Stimulated activated CD8-positive, alpha-beta memory T cell treated with anti-CD3 and anti-CD28 coated beads, Interleukin-7, amount 100 ng/mL, for 4 hours (primary cell): ENCODE results near the gene SLC35B1.
"Not testable (repeated sequence)": the region's sequence is repeated elsewhere in the genome, so short reads cannot be mapped to it uniquely, and the experiment has no call there.

Experiments
- DNase-seq, 2 donors: peaks; one replicate each; pipeline ENCODE4 v3.0.0-alpha.2; 2020; ENCODE audit warnings: low read depth in 2 of 2

The SLC35B1 gene

DNA sequence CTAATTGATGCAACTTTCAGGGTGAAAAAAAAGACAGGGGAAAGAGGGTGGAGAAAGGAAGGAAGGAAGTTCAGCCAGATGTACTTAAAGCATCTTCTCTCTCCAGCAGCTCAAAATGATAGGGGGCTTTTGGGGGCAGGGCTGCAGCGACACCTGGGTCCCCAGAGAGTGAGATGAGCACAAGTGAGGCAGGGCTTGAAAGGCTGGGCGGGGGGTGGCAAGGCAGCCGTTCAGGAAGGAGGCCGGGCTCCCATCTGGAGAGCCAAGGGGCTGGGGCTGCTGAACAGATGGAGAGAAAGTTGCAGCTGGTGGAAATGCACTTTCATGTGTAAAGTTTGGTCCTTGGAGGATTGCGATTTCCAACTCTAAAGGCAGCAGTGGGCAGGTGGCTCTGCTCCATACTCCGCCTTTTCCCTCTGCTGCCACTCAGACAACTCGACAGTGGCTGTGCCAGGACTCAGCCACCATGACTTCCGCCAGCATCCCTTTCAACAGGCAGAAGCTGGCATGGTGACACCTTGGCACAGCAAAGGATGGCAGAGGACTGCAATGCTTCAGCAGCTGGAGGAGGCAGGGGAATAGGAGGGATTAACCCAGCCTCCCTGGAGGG, 7.7 kb downstream of the SLC35B1 start:
- DNase-seq: no peak

DNA sequence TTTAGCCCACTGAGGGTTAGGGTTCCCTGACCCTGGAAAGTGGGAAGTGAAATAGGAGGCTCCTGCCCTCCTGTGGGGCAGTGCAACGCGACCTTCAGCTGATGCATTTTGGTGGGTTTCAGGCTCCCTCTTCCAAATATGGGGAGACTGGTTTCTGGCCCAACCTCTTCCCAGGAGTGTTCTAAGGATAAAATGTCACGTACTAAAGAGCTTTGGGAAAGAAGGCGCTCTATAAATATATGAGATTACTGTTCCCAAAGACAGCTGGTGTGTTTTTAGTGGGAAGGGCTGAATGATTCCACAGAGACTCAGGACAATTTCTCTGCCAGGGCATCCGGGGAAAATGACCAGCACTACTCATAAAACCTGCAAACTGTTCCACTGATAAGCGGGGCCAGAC, 9.8 kb downstream of the SLC35B1 start:
- no peak for DNase-seq

DNA sequence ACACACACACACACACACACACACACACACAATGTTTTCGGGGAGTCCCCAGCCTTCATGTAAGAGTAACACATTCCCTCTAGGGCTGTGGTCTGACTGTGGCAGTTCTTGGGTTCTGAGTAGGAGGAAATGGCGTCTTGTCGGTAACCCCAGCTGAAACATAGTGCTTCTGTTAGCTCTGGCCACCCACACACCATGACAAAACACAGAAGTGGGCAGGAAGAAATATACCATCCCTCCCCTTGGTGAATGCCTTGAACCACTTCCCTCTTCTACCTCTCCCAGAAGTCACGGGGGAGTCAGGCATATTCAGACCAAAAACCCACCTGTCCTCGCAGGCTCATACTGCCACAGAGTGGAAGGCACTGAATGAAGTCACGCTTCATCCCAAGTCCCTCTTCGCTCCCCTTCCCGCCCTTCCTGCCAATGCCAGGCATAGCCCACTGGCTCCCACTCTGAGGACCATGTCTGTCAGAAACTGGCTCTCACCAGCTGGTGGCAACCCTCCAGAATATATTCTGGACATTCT, 11.5 kb downstream of the SLC35B1 start:
- DNase-seq: peak; percentile 69 to 79

DNA sequence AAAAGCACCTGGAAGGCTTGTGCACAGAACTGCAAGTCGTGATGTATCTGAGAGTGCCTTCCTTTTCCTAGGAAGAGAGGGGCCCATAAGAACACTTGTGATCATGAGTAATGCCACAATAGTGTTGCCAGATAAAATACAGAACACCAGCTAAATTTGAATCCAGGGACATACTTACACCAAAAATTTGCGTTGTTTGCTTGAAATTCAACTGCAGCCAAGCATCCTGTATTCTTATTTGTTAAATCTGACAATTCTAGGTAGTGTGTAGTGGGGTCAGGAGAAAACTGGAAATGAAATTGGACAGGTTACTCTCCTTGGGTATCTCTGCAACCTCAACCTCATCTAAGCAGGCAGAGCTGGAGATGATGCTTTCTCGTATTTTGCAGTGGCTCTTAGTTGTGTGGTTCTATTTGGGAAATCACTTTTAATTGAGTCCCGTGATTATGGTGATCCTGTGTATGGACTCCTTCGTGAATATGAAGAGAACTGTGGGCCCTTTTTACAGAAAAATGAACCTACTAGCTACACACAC, 12.0 kb downstream of the SLC35B1 start:
- DNase-seq: no peak

DNA sequence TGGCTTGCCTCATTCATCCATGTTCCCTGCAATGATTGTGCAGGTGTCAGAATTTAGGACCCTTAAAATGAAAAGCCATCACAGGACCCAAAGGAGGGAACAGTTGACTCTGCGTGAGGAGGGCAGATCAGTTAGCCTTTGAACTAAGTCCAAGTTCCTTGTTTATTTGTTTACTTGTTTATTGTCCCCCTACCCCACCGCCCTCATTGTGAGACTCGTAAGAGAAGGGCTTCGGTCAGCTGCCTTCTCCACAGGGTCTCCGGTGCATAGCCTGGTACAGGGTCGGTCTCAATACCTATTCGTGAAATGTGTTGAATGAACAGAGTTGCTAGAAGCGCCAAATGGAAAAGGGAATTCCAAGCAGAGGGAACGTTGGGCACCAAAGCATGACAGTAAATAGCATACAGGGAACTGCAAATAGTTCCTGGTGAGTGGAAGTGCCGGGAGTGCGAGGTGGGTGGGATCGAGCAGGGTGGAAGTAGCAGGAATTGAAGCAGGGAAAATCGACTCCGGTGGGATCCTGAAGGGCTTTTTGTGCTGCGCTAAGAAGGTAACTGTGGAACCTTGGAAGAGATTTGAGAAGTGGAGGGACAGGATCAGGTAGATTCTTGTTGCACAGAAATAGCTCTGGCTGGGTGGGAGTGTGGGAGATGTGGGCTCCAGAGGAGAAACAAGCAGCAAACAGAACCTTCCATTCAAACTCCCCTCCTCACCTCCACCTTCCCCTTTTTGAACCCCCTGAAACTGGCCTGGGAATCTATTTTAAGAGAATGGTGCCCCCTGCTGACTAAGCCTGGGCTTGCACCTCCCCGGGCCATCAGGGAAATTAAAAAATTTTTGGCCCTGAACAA, 12.7 kb downstream of the SLC35B1 start:
- DNase-seq: peak; percentile 37 to 41

DNA sequence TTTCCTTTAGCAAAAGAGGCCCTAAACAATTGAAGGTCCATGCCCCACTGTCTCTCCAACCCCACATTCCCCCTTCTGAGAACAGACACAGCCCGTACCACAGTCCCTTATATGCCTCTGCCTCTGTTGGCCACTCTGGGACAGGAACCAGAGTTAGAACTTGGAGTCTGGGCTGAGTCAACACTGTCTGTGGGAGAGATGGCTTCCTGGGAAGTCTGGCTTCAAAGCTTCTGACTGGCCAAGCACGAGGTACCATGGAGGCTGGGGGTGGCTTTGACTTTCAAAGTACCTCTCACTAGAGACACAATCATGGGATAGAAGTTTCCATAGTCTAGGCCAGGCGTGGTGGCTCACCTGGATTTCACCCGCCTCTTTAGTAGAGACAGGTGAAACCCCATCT, 15.0 kb downstream of the SLC35B1 start:
- DNase-seq: no peak

DNA sequence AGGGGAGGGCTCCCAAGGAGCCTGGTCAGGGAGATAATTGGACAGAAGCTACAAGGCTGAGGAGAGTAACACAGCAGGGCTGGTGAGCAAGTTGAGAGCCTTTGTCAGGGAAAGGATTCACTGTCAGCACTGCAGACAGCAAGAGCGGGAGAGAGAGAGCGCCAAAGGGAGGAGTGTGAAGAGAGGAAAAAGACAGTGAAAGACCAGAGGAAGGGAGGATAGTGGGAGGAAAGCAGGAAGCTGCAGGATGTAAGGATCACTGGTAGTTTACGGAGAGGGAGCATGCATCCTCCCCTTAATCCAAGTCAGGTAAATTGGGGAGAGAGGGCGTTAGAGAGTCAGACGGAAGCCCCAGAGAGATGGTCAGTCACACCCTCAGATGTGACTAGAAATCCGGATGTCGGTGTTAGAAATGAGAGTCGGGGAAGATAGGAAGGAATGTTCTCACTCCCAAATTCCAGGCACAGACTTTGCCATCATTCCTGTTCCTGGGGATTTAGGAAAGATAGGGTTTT, 16.0 kb downstream of the SLC35B1 start:
- DNase-seq: no peak

DNA sequence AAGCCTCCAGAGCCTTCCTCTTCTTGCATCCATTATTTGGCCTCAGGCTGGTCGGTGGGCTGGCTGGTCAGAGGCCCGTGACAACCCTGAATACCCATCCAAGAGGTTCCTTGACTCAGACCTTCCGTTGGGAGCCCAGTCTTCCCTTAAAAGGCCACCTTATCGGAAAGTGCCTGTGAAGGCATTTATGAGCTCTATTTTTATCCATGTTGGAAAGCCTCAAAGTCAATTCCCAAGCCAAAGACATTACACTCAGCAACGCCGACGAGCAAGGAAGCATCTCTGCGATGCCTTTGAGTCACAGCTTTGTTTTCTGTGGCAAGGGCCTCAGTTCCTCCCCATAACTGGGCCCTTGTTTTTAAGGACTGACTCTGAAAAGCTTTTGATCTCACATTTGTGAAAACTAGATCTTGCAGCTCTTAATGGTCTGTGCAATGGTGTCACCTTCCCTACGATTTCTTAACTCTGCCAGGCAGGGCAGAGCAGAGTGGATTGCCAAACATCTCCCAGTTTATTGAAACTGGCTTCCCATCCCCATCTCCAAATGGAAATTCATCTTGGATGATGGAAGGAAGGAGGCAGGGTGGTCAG, 16.6 kb downstream of the SLC35B1 start:
- no peak for DNase-seq

DNA sequence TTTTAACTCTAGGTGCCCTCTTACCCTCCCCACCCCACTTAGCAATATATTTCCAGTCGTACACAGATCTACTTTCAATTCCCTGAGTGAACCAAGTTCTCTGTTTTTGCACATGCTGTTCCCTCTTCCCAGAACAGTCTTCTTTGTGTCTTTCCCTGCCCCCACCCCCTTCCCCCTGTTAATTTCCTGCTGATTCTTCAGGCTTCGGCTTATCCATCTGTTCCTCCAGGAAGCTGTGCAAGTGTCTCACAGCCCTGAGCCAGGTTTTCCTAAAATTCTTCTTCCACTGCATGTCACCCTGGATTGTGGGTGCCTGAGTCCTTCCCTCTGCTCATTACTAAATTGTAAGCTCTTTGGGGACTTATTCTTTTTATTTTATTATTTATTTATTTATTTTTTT, 17.5 kb downstream of the SLC35B1 start:
- no peak for DNase-seq

DNA sequence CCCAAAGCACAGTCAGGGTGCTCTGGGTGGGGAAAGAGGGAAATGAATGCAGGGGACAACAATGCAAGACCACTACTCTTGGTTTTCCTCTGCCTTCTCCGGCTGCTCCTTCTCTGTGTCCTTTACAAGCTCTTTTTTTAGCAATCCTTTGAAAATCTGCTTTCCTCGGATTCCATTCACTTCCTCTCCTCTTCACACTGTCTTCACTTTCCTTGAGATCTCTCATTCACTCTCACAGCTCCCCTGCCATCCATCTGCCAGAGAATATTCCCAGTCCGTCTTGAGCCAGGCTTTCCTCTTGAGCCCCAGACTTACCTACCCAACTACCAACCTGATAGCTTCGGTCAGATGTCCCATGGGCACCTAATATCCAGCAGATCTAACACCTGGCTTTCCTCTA, 18.9 kb downstream of the SLC35B1 start:
- no peak for DNase-seq

DNA sequence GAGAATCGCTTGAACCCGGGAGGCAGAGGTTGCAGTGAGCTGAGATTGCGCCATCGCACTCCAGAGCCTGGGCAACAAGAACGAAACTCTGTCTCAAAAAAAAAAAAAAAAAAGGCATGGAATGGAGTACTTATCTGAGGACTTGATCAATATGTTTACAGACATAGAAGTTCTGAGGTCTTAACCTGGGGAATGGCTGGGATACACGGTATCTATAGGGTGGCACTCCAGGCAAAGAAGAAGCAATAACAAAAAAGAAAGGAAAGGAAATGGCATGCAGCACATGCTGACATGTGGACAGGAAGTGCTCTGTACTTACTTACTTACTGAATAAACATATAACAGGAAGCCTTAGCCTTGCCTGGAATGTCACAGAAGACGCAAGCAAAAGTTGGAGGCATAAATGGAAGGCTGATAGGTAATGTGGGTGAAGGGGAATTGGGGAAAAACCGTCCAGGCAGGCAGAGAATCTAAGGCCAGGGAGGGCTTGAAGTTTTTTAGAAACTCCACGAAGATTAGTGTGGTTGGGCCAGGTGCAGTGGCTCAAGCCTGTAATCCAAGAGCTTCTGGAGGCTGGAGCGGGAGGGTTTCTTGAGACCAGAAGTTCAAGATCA, 19.8 kb downstream of the SLC35B1 start:
- DNase-seq: no peak

DNA sequence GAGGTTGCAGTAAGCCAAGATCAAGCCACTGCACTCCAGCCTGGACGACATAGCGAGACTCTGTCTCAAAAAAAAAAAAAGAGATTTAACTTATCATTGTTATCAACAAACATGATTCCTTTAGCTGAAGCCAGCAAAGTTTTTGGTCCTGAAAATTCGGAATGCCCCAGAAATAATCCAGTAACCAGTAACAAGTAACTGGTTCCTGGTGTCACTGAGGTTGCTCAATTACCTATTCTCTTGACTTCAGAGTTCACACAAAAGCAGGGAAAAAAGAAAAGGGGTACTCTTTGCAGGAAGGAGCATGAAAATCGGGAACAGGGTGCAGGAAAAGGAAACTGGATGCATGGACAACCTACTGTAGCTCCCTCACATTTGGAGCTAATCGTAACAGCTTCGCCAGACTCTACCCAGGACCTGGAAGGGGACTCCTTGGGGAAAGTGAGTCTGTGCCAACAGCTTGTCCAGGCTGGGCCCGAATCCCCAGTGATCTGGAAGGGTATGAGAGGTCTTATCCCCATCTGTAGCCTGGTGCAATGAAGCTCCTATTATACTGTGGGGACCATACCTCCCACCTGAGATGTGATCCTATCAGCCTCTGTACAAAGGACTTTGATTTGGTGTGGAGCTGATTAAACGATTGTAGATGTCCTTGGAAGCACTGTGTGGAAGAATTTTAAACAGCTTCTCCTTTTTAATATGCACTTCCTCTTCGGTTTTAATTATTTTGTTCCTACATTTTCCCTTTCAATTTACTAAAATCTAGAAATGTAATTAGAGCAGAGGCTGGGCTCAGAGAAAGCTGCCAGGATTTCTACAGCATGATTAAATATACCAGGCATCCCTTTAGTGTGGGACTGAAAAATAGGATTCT, 26.4 kb downstream of the SLC35B1 start:
- DNase-seq: no peak

DNA sequence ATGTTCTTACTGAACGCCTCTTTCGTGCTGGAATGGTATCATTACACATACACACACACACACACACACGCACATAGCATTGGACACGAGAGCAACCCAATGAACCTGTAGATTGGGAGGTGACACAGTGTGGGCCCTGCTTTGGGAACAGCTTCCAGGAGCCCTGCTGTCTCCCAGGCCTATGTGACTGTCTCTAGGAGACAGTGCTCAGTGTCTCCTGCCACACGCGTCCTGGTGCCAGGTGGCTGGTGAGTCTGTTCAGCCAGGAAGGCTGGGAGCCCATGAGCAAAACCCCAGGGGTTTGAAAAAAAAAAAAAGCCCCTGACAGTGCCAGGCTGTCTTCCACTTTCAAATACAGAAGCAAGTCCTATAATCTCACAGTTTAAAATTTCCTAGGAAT, 27.4 kb downstream of the SLC35B1 start:
- DNase-seq: no peak

DNA sequence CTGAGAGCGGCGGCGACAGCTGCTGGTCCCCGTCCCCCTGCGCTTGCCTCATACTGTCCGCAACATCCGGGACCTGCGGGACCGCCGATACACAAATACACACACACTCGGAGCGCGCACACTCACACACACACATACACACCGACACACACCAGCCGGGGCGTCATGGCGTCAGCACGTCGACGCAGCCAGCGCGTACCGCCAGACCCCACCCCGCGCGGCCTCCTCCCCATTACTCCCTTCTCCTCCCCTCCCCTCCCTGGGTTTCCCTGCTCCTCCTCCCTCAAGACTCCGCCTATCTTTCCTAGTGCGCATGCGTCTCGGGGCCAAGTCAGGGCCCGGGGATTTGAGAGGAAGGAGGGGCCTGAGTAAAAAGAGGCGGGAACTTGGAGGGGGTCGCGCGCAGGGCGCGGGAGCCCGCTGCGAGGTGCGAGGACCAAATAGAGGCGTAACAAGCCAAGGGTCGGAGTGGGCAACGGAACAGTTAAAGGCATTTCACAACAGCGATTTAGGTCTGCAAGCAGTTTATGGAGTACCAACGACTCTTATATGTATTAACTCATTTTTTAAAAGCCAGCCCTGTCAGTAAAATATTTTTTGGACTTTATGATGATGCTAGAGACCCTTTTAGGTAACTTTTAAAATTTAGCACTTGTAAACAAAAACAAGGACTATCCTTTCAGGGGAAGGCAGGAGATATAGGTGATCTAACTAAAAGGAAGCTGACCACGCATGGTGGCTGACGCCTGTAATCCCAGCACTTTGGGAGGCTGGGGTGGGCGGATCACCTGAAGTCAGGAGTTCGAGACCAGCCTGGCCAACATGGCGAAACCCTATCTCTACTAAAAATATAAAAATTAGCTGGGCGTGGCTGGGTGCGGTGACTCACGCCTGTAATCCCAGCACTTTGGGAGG, 29.6 kb downstream of the SLC35B1 start, which contains the start of gene SPOP:
TSS of gene SPOP (minus strand) at position 165 of the 915 bp plus-strand sequence. CDS start 55,287 bp downstream, outside the sequence.
- DNase-seq: peak; percentile 98 to 99

DNA sequence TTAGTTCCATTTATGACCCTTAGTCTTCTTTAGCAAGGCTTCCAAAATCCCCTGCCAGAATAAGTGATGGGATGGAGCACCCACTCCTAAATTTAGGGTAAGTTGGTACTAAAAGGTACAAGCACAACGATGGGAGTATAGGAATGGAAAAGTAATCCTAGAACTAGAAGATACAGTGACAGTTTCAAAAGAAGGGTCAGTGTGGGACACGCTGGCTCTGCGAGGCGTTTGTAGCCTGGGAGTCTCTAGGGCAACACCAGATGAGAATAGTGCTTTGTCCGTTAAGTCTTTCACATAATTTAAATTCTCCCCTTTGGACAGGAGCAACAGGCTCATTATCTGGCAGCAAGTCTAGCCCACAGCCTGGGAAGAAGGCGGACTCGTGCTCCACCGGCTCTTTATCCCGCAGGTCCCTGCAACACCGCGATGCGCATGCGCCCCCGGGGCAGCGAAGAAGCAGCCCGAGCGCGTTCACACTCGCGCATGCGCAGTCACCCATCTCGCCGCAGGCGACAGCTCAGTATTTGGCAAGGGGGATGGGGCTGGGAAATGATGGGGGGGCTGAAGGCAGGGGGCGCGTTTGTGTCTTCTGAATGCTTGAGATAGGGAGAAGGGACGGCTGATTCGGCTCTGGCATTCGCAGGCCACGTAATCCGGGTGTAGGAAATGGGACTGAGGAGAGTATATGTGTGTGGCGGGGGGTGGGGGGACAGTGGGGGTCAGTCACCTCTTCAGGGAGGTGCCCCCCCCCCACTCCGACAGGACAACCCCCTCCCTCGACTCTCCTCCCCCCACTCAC, 30.4 kb downstream of the SLC35B1 start:
- DNase-seq: peak; percentile 93 to 97

DNA sequence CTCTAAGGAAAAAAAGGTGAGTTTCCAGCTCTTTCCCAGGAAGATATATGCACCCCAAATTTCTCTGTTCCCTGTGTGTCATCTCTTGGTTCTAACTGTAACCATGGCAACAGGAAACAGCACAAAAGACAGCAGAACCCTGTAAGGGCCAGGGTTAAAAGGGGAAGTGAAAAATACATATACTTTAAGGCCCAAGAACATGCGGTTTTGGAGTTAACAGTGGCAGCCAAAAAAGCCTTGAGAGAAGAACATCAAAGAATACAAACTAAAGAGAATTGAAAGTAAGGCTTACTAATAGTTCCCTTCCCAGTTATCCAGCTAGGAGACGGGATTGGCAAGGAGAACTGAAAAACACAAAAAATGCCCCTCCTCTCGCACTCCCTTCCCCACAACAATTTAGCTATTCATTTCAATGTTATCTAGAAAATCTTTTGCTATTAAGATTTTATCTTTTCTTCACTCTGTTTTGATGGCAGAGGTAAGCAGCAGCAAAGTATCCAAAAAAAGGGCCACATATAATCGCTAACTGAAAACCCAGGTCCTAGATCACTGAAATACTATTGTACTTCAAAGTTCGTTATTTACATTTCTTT, 31.4 kb downstream of the SLC35B1 start:
- no peak for DNase-seq

DNA sequence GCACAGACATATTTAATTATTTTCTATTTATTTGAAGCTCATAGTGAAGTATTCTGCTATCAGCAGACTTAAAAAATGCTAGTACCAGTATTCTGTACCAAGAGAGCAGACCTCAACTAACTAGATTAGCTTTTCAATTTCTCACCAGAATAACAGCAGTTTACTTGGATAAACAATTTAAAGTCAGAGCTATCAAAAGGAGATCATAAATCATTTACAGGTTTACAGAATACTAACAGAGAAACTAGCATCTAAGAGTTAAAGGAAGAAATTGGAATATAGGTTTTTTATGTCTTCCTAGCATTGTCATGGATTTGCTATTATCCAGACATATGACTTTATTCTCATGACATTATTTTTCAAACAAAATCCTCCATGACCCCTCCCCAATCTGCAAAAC, 33.3 kb downstream of the SLC35B1 start:
- DNase-seq: no peak

DNA sequence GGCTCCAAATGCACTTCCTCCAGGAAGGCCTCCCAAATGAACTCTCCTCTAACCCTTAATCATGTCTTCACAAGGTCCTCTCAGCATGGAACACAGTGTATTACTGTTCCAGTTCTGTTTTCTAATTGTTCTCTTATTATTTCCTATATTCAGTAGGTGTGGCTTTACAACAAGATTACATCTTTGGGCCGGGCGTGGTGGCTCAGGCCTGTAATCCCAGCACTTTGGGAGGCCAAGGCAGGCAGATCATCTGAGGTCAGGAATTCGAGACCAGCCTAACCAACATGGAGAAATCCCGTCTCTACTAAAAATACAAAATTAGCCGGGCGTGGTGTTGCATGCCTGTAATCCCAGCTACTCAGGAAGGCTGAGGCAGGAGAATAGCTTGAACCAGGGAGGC, 34.1 kb downstream of the SLC35B1 start:
- not testable (repeated sequence) for DNase-seq
